Activated T-helper 2 cell treated with anti-CD3 and anti-CD28 coated beads, Interferon-gamma antibody, Interleukin-2, Interleukin-4, amounts not matched to agents 10 μg/mL and 5 μg/mL and 100 μg/mL, durations not matched to agents 14 hours and 24 hours and 36 hours (primary cell): ENCODE measurements around the gene CSNK2A2. TPM values are rescaled to one million over a fixed set of nuclear protein-coding genes. Genes with fewer than 3 reads are reported as not detected.

Experiments
- DNase-seq: peaks from one replicate; pipeline ENCODE4 v3.0.0; 2021; ENCODE audit warnings: low spot score
- H3K27ac Mint-ChIP-seq: one replicate; pipeline ENCODE4 v1.8.0; 2021; ENCODE audit warnings: mixed read lengths
- H3K27me3 Mint-ChIP-seq: one replicate; pipeline ENCODE4 v1.8.0; 2021; ENCODE audit warnings: low read depth, mixed read lengths
- H3K36me3 Mint-ChIP-seq: one replicate; pipeline ENCODE4 v1.8.0; 2021; ENCODE audit warnings: low read depth, mixed read lengths
- H3K4me1 Mint-ChIP-seq: one replicate; pipeline ENCODE4 v1.8.0; 2021; ENCODE audit warnings: low read depth, mixed read lengths
- H3K4me3 Mint-ChIP-seq: one replicate; pipeline ENCODE4 v1.8.0; 2021; ENCODE audit warnings: low read depth, mild to moderate bottlenecking, moderate library complexity, mixed read lengths
- H3K9me3 Mint-ChIP-seq: one replicate; pipeline ENCODE4 v1.8.0; 2021; ENCODE audit warnings: mixed read lengths
- intact Hi-C: fragments of 100-400 bp; cut with micrococcal nuclease; formaldehyde crosslinking; loops from one replicate; pipeline ENCODE4 v1.15.1; 2023
- total RNA-seq: library from RNA; stranded (reverse); gene quantifications from 2 replicates; pipeline ENCODE4 v1.2.3, GENCODE V29; 2022

CSNK2A2 gene
- total RNA-seq, 1 donor from 2014 or later = 93.9 TPM

DNA sequence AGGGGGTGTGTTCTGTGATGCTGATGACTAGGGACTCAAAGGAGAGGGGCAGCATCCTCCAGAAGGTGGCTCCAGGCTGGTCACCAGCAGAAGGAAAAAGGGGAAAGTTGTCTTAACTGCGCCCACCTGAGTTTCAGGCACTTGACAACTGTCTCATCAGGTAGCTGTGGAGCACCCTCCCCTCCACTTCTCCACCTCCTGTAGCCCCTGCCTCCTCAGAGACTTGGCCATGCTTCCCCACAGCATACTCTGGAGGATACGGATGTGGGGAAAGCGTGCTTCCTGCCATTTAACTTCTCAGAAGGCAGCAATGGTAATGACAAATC lies 86.6 kb downstream of the CSNK2A2 start:
- intact Hi-C loops = no loop called here
- Mint-ChIP-seq H3K36me3 (peaks cover 41% of the 10 kb centered on the region), H3K4me3 (no peak overlapping the region), H3K27ac (no peak overlapping the region), H3K27me3 (no peaks in the 10 kb centered on the region), H3K9me3 (no peaks in the 10 kb centered on the region), H3K4me1 (no peaks in the 10 kb centered on the region)
- DNase-seq = no peak

DNA sequence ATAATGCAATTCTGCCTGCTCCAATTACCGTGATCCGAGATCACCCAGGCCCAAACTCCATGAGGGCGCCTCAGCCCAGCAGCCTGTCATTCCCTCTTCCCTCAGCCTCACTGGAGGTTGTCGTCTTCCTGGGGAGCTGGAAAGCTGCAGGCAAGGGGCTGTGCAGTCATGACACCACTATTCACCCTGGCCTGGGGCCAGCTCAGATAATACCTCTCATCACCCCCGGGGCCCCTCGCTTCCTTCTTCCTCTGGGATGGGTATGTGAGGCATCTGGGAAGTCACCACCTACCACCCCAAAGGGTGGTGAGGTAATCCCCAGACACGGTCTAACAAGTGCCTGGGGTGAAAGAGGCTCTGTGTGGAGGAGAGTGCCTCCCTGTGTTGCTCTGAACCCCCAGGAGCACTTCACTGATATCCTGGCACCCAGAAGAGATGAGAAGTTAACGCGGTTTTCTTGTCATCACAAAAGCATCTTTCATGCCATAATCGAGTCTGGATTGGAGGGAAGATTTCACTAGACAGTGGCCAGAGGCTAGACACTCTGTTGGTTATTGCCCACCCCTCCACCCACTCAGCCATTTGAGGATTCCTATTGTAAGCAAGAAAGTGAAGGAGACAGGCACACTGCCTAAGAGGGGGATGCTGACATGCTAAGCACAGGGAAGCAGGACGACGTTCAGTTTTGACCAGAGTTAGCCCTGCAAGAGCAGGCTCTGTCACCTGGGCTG lies 87.2 kb downstream of the CSNK2A2 start:
- Mint-ChIP-seq H3K36me3 (peaks cover 36% of the 10 kb centered on the region), H3K9me3 (no peaks in the 10 kb centered on the region), H3K27ac (no peak overlapping the region), H3K4me3 (no peak overlapping the region), H3K4me1 (no peaks in the 10 kb centered on the region), H3K27me3 (no peaks in the 10 kb centered on the region)
- DNase-seq = no peak
- intact Hi-C loops = no loop called here

DNA sequence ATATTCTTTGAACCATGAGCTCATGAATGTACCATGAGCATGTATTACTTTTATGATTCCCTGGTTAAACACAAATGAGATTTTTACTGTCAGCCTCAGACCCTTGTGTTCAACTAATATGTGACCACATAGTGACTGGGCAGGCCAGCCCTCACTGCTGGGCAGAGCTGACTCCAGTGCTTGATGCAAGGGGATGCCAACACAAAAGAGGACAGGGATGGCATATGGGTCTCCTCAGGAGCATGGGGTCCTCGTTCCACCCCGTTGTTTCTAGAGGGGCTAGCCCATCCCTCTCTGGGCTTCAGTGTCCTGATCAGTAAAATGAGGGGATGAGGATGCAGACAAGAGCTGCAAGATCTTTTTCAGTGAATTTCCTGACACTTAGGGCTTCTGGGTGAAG lies 88.0 kb downstream of the CSNK2A2 start:
- no peak overlapping the region for H3K27ac Mint-ChIP-seq
- H3K36me3 Mint-ChIP-seq = peaks cover 27% of the 10 kb centered on the region

DNA sequence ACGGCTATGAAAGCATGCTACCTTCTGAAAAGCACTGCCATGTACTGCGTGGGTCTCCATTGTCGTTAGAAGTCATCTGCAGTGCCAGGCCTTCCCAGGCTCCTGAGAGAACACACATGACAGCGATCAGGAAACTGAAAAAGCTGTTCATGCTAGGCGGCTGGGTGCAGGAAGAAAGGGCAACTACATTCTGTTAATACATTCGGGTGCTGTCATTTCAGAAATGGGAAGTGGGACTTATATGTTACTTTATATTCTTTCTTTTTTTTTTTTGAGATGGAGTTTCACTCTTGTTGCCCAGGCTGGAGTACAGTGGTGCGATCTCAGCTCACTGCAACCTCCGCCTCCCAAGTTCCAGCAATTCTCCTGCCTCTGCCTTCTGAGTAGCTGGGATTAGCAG lies 88.6 kb downstream of the CSNK2A2 start:
- intact Hi-C loops = no loop called here
- Mint-ChIP-seq H3K9me3 (no peaks in the 10 kb centered on the region), H3K36me3 (peaks cover 22% of the 10 kb centered on the region), H3K27me3 (no peaks in the 10 kb centered on the region), H3K4me1 (no peaks in the 10 kb centered on the region), H3K27ac (no peak overlapping the region), H3K4me3 (no peak overlapping the region)
- DNase-seq = no peak

More for the DNA sequence above, 88.0 kb downstream of the CSNK2A2 start:
- H3K4me3 Mint-ChIP-seq = no peak overlapping the region
- H3K4me1 Mint-ChIP-seq = no peaks in the 10 kb centered on the region
- intact Hi-C loops = no loop called here
- H3K27me3 Mint-ChIP-seq = no peaks in the 10 kb centered on the region
- DNase-seq = no peak
- H3K9me3 Mint-ChIP-seq = no peaks in the 10 kb centered on the region

Other genes with a start within 250 kb of the CSNK2A2 start
- not detected in 2 replicates for gene CNGB1, start 227.0 kb downstream of the CSNK2A2 start, total RNA-seq
- 7.3 and 8.9 TPM in 2 replicates for gene ZNF319, start 197.4 kb downstream of the CSNK2A2 start, total RNA-seq
- gene USB1, start 196.7 kb downstream of the CSNK2A2 start, total RNA-seq = 51.6 and 57.8 TPM in 2 replicates
- 1.3 and 1.9 TPM in 2 replicates for gene MMP15, start 172.4 kb downstream of the CSNK2A2 start, total RNA-seq
- 51.6 and 51.7 TPM in 2 replicates for gene CFAP20, start 68.7 kb downstream of the CSNK2A2 start, total RNA-seq
- gene PRSS54, start 96.9 kb upstream of the CSNK2A2 start, total RNA-seq = not detected in 2 replicates
- gene GINS3, start 194.4 kb upstream of the CSNK2A2 start, total RNA-seq = 21.0 and 22.2 TPM in 2 replicates